VCaP (cell line): Measurements from ENCODE around the gene POU6F1.
"Not testable (repeated sequence)": the region's sequence is repeated elsewhere in the genome, so short reads cannot be mapped to it uniquely, and the experiment has no call there.

Source experiments
- H3K27ac ChIP-seq: fragments of 450-650 bp; 2 replicates; pipeline ENCODE4 v1.5.1; 2017
- CTCF ChIP-seq: fragments of 450-650 bp; conservative IDR thresholded peaks from 2 replicates; pipeline ENCODE4 v1.5.1; 2017; ENCODE audit warnings: mild to moderate bottlenecking, moderate library complexity

Gene POU6F1

GRCh38 chr12:51238510-51239334, 20.9 kb upstream of the POU6F1 start, which contains the start of gene DAZAP2:
Gene DAZAP2, plus strand, starts transcription at chr12:51238826. Its CDS starts 82 bp downstream, at chr12:51238908.
- TF ChIP-seq CTCF, result no peak

GRCh38 chr12:51238037-51238509, 20.2 kb upstream of the POU6F1 start:
- H3K27ac ChIP-seq, result peak overlapping the region; percentile 99
- TF ChIP-seq CTCF, result no peak

More at GRCh38 chr12:51238510-51239334, 20.9 kb upstream of the POU6F1 start, which contains the start of gene DAZAP2:
- peak within 1 kb of the TSS; percentile 99 for H3K27ac ChIP-seq

GRCh38 chr12:51234530-51234929, 16.7 kb upstream of the POU6F1 start:
- peak overlapping the region; percentile 5; the same call in 1 of the 2 replicates for H3K27ac ChIP-seq
- no peak for TF ChIP-seq CTCF

GRCh38 chr12:51232642-51233041, 14.8 kb upstream of the POU6F1 start:
- TF ChIP-seq CTCF, result no peak
- H3K27ac ChIP-seq, result no peak overlapping the region

GRCh38 chr12:51229116-51229809, 11.4 kb upstream of the POU6F1 start:
- no peak for TF ChIP-seq CTCF
- no peak overlapping the region for H3K27ac ChIP-seq

GRCh38 chr12:51227962-51228361, 10.1 kb upstream of the POU6F1 start:
- no peak for TF ChIP-seq CTCF
- H3K27ac ChIP-seq, result no peak overlapping the region

- H3K27ac ChIP-seq, result not testable (repeated sequence)
These were observed 9.2 kb upstream of the POU6F1 start for GRCh38 chr12:51227112-51227511.
